GM19351 (cell line): ENCODE data around the gene PFKFB1.

Experiments used
- ATAC-seq: cut with Tn5 transposase; IDR thresholded peaks from one replicate; pipeline ENCODE4 v1.9.1; 2021; ENCODE audit warnings: mild to moderate bottlenecking, moderate library complexity; ENCODE audit not compliant: unreplicated experiment

PFKFB1 gene

DNA sequence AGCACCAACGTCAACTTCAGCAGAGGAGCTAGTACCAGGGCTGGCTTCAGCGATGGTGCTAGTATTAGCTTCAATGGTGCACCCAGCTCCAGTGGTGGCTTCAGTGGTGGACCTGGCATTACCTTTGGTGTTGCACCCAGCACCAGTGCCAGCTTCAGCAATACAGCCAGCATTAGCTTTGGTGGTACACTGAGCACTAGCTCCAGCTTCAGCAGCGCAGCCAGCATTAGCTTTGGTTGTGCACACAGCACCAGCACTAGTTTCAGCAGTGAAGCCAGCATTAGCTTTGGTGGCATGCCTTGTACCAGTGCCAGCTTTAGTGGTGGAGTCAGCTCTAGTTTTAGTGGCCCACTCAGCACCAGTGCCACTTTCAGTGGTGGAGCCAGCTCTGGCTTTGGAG lies 65.1 kb downstream of the PFKFB1 start:
- ATAC-seq = no peak

DNA sequence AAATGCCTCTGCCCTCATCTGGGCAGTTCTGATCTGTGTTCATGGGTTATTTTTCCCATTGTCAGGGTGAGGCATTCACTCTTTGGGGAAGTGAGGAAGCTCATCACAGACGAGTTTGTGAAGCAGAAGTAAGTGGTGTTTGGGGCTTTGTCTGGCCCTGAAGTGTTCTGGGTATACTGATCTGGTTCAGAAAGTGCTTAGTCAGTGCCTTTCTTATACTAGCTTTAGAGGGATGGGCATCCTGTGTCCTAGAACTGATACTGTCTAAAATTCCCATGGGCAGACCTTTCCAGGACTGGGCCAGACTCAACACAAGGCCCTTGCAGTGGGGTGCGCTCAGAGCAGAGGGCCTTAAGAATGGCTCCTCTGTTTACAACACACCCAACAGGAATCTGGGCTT lies 67.0 kb downstream of the PFKFB1 start:
- no peak for ATAC-seq

DNA sequence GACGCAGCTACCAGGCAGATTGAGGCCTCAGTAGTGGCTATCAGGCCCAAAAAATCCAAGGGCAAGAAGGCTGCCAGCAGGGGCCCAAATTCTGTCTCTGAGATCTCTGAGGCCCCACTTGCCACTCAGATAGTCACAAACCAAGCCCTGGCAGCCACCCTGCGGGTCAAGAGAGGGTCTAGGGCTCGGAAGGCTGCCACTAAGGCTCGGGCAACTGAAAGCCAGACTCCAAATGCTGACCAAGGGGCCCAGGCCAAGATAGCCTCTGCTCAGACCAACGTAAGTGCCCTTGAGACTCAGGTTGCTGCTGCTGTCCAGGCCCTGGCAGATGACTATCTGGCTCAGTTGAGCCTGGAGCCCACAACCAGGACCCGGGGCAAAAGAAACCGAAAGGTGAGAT lies 70.6 kb downstream of the PFKFB1 start:
- no peak for ATAC-seq

GRCh38 chrX:54922547-54922946 lies 71.4 kb downstream of the PFKFB1 start:
- ATAC-seq = no peak

DNA sequence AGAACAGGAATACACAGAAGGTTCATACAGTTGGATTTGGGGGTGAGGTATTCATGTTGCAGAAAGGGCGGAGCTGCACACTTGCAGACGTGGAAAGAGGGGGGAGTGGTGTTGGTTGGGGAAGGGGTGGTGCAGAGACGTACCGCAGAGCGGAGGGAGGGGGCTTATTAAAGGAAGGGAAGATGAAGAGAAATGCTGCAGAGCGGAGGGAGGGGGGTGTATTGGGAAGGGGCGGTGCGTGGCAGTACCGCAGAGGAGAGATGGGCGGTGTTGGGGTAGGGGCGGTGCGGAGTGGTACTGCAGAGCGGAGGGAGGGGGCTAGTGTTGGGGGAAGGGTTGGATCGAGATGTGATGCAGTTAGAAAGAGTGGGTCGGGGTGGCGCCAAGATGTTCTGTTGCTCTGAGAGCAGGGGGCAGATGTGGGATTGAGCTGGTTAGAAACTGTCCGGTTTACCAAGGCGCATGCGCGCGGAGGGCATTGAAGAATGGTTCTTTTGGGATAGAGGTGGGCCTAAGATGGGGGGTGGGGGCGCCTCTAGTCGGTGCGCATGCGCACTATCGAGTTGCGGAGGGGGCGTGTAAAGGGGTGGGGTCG lies 72.5 kb downstream of the PFKFB1 start:
- peak; percentile 62 for ATAC-seq

GRCh38 chrX:54920610-54921426 lies 73.2 kb downstream of the PFKFB1 start, which contains the start of gene TRO:
Gene TRO, plus strand, starts transcription at chrX:54920824. Its CDS starts 1,423 bp downstream, at chrX:54922247.
- peak; percentile 25 for ATAC-seq

- no peak for ATAC-seq
These were observed 84.0 kb downstream of the PFKFB1 start for GRCh38 chrX:54909941-54910340.

- no peak for ATAC-seq
These were observed 99.8 kb downstream of the PFKFB1 start for GRCh38 chrX:54894159-54894558.

GRCh38 chrX:54891573-54891972 lies 102.4 kb downstream of the PFKFB1 start:
- ATAC-seq = peak; percentile 74

DNA sequence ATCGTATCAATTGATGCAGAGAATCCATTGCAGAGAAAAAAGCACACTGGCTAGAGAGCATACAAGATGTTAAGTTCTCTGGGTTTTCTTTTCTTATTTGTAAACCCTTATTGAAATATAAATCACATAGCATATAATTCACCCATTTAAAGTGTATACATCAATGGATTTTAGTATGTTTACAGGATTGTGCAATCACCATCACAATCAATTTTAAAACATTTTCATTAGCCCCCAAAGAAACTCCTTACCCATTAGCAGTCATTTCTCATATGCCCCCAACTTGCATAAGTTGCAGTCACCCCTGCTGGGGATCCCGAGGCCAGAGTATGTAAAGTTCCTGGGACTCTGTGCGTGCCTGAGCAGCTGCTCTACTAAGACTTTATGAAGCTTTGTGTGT lies 108.2 kb downstream of the PFKFB1 start:
- no peak for ATAC-seq
